Muscle of leg (tissue), 16 donors: Measurements from ENCODE around the gene TMEM100. TPM values are rescaled to one million over a fixed set of nuclear protein-coding genes. Genes with fewer than 3 reads are reported as not detected.

Experiments
- DNase-seq: peaks from one replicate; pipeline ENCODE4 v3.0.0; 2013
- H3K27ac ChIP-seq: one replicate; pipeline ENCODE4 v1.5.1; 2013; ENCODE audit warnings: mild to moderate bottlenecking, low read length, control low read depth
- H3K27me3 ChIP-seq: one replicate; pipeline ENCODE4 v1.6.1; 2013; ENCODE audit warnings: low read length; ENCODE audit not compliant: control insufficient read depth, insufficient read depth
- H3K36me3 ChIP-seq: one replicate; pipeline ENCODE4 v1.6.1; 2013; ENCODE audit warnings: low read length; ENCODE audit not compliant: control insufficient read depth, insufficient read depth
- H3K4me1 ChIP-seq: one replicate; pipeline ENCODE4 v1.6.1; 2013; ENCODE audit warnings: low read length; ENCODE audit not compliant: control insufficient read depth, insufficient read depth
- H3K4me3 ChIP-seq: one replicate; pipeline ENCODE4 v1.5.1; 2013; ENCODE audit warnings: low read length, control low read depth
- H3K9me3 ChIP-seq: replicated peaks from 2 replicates; pipeline ENCODE4 v1.6.1; 2013; ENCODE audit warnings: low read depth, low read length; ENCODE audit not compliant: control insufficient read depth
- WGBS: methylation state at CpG from one replicate; pipeline ENCODE4 v1.1.5; 2013; ENCODE audit warnings: missing lambda C conversion rate; ENCODE audit not compliant: insufficient coverage; 5-methylcytosine and 5-hydroxymethylcytosine counted together
- long read RNA-seq, 11 donors: transcript quantifications; one replicate each; lab custom pipeline, GENCODE V29; 2026
- polyA plus RNA-seq, 8 donors: library from polyadenylated mRNA; unstranded; fragments of 120-200 nt; gene quantifications; one replicate each; pipeline versions ENCODE4 v1.2.1 to v1.2.3, GENCODE V29; 2013; ENCODE audit warnings: inconsistent platforms in 1 of 8, low replicate concordance in 1 of 8; ENCODE audit not compliant: insufficient read length in 8 of 8, insufficient read depth in 1 of 8
- total RNA-seq: library from RNA; stranded (reverse); fragments of 120-200 nt; gene quantifications from one replicate; pipeline ENCODE4 v1.2.4, GENCODE V29; 2013

Gene TMEM100
- total RNA-seq (9.2 TPM), polyA plus RNA-seq (10 to 100 TPM in 2 of 8 donors, 1 to 10 TPM in 6; 4.5 to 11.2 (median 8.6) TPM)
- long read RNA-seq, donor 1: 0 reads
- long read RNA-seq, donor 2: 0 reads
- long read RNA-seq, donor 3: 0 reads
- long read RNA-seq, donor 4: 0 reads
- long read RNA-seq, donor 5, transcript TMEM100-201 (2 exons, 1,747 nt): major isoform, 6 of 18 reads
- long read RNA-seq, donor 5, partial matches to known transcripts: 0 of 18 reads
- long read RNA-seq, donor 5, other reads (novel, unspliced or antisense): 12 of 18 reads
- long read RNA-seq, donor 6, partial matches to known transcripts: 0 of 4 reads
- long read RNA-seq, donor 6, other reads (novel, unspliced or antisense): 0 of 4 reads
- long read RNA-seq, donor 7, transcript TMEM100-201 (2 exons, 1,747 nt): major isoform, 5 of 5 reads
- long read RNA-seq, donor 7, partial matches to known transcripts: 0 of 5 reads
- long read RNA-seq, donor 7, other reads (novel, unspliced or antisense): 0 of 5 reads
- long read RNA-seq, donor 8, partial matches to known transcripts: 0 of 10 reads
- long read RNA-seq, donor 8, other reads (novel, unspliced or antisense): 6 of 10 reads
- long read RNA-seq, donor 9, partial matches to known transcripts: 0 of 1 reads
- long read RNA-seq, donor 9, other reads (novel, unspliced or antisense): 0 of 1 reads
- long read RNA-seq, donor 10, transcript TMEM100-201 (2 exons, 1,747 nt): major isoform, 5 of 5 reads
- long read RNA-seq, donor 10, partial matches to known transcripts: 0 of 5 reads
- long read RNA-seq, donor 10, other reads (novel, unspliced or antisense): 0 of 5 reads
- long read RNA-seq, donor 11, partial matches to known transcripts: 0 of 3 reads
- long read RNA-seq, donor 11, other reads (novel, unspliced or antisense): 0 of 3 reads

- Histone ChIP-seq H3K4me1 (peaks cover 13% of the 10 kb centered on the region), H3K36me3 (no peaks in the 10 kb centered on the region), H3K4me3 (peak within 1 kb of the TSS; percentile 21), H3K9me3 (no peaks in the 10 kb centered on the region), H3K27ac (peak within 1 kb of the TSS; percentile 37), H3K27me3 (no peaks in the 10 kb centered on the region)
- DNase-seq: peak; percentile 95
- 7% methylated on average over 5 of the region's 12 CpGs for WGBS
Observed at GRCh38 chr17:55722742-55723487, at the start of gene TMEM100. TSS of gene TMEM100 (minus strand) at chr17:55722864. CDS start at chr17:55721070, 1,794 bp downstream.

- H3K4me1 ChIP-seq: peaks cover 6% of the 10 kb centered on the region
- H3K4me3 ChIP-seq: no peak overlapping the region
- H3K9me3 ChIP-seq: no peaks in the 10 kb centered on the region
- no peaks in the 10 kb centered on the region for H3K27me3 ChIP-seq
- WGBS: 100% methylated on average over 6 of the region's 7 CpGs
- peaks cover 60% of the 10 kb centered on the region for H3K36me3 ChIP-seq
- H3K27ac ChIP-seq: no peak overlapping the region
- DNase-seq: no peak
Observed at GRCh38 chr17:55772086-55772485, 49.4 kb upstream of the TMEM100 start.

GRCh38 chr17:55770196-55770870 is 47.7 kb upstream of the TMEM100 start:
- DNase-seq: peak; percentile 70
- Histone ChIP-seq H3K4me1 (peaks cover 6% of the 10 kb centered on the region), H3K36me3 (peaks cover 48% of the 10 kb centered on the region), H3K4me3 (no peak overlapping the region), H3K9me3 (no peaks in the 10 kb centered on the region), H3K27ac (no peak overlapping the region), H3K27me3 (no peaks in the 10 kb centered on the region)
- WGBS: 0% methylated on average over 1 of the region's 4 CpGs

- Histone ChIP-seq H3K4me1 (peaks cover 6% of the 10 kb centered on the region), H3K27me3 (no peaks in the 10 kb centered on the region), H3K27ac (peak overlapping the region; percentile 31), H3K4me3 (no peak overlapping the region), H3K9me3 (no peaks in the 10 kb centered on the region), H3K36me3 (peaks cover 41% of the 10 kb centered on the region)
- peak; percentile 32 for DNase-seq
- 36% methylated on average over 4 of the region's 6 CpGs for WGBS
Observed at GRCh38 chr17:55769625-55770000, 46.9 kb upstream of the TMEM100 start.

- Histone ChIP-seq H3K27ac (peak overlapping the region; percentile 31), H3K4me1 (peaks cover 6% of the 10 kb centered on the region), H3K27me3 (no peaks in the 10 kb centered on the region), H3K36me3 (peaks cover 40% of the 10 kb centered on the region), H3K9me3 (no peaks in the 10 kb centered on the region), H3K4me3 (no peak overlapping the region)
- DNase-seq: peak; percentile 71
Observed at GRCh38 chr17:55768936-55769624, 46.4 kb upstream of the TMEM100 start.

- Histone ChIP-seq H3K36me3 (peaks cover 12% of the 10 kb centered on the region), H3K9me3 (no peaks in the 10 kb centered on the region), H3K27me3 (no peaks in the 10 kb centered on the region), H3K4me3 (no peak overlapping the region), H3K4me1 (peaks cover 6% of the 10 kb centered on the region), H3K27ac (no peak overlapping the region)
- DNase-seq: no peak
- WGBS: 100% methylated on average over 3 of the region's 3 CpGs
Observed at GRCh38 chr17:55765472-55765871, 42.8 kb upstream of the TMEM100 start.

- WGBS: 80% methylated on average over 2 of the region's 4 CpGs
- H3K4me1 ChIP-seq: peaks cover 3% of the 10 kb centered on the region
Observed at GRCh38 chr17:55764610-55765009, 41.9 kb upstream of the TMEM100 start.

GRCh38 chr17:55763856-55764255 is 41.2 kb upstream of the TMEM100 start:
- WGBS: 100% methylated on average over 1 of the region's 6 CpGs
- Histone ChIP-seq H3K27ac (no peak overlapping the region), H3K9me3 (no peaks in the 10 kb centered on the region), H3K36me3 (peaks cover 6% of the 10 kb centered on the region), H3K4me1 (peaks cover 3% of the 10 kb centered on the region), H3K4me3 (no peak overlapping the region), H3K27me3 (no peaks in the 10 kb centered on the region)
- DNase-seq: no peak

More at GRCh38 chr17:55764610-55765009, 41.9 kb upstream of the TMEM100 start:
- DNase-seq: no peak
- H3K9me3 ChIP-seq: no peaks in the 10 kb centered on the region
- no peak overlapping the region for H3K4me3 ChIP-seq
- no peaks in the 10 kb centered on the region for H3K27me3 ChIP-seq
- H3K36me3 ChIP-seq: peaks cover 7% of the 10 kb centered on the region
- no peak overlapping the region for H3K27ac ChIP-seq
